Right renal cortex interstitium (tissue), 3 donors: ENCODE measurements around the gene SIK3. TPM values are rescaled to one million over a fixed set of nuclear protein-coding genes. Genes with fewer than 3 reads are reported as not detected.

Experiments
- DNase-seq, 3 donors: peaks; one replicate each; pipeline ENCODE4 v3.0.0-alpha.2; 2013; ENCODE audit warnings: low read depth in 3 of 3, low spot score in 2 of 3
- polyA plus RNA-seq, 3 donors: library from polyadenylated mRNA; unstranded; fragments of 120-200 nt; gene quantifications; one replicate each; pipeline ENCODE4 v1.2.1, GENCODE V29; 2013; ENCODE audit not compliant: insufficient read length in 3 of 3

Gene SIK3
- polyA plus RNA-seq, 3 donors, result 30.8 to 31.9 (median 31.5) TPM

DNA sequence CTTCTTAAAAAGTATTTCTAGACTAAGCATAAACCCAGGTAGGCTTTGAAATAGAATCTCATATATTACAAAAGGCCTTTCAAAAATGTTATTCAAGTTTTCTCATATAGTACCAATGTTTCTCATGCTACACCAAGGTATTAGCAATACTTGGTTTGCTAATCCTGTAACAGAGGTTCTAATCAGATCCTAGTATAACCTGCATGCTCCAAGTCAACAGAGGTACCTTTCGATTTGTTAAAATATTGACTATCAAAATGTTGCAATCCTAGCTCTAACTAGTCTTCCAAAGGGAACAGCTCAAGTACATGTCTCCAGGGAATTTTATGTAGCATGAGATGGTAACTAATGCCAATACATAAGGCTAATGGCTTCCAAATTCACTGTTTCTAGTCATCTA is 162.7 kb downstream of the SIK3 start:
- no peak for DNase-seq

DNA sequence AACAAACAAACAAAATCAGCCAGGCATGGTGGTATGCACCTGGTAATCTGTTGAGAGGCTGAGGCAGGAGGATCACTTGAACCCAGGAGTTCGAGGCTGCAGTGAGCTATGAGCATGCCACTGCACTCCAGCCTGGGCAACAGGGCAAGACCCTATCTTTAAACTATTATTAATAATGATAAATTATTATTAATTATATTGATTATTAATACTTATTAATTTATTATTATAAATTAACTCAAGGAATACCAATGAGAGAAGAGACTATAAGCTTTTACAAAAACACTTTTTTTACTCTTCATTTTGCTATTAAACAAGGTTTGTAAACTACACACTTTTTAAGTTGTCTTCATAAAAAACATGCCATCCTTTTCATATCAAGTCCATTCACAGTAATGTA is 163.1 kb downstream of the SIK3 start:
- DNase-seq, result no peak

DNA sequence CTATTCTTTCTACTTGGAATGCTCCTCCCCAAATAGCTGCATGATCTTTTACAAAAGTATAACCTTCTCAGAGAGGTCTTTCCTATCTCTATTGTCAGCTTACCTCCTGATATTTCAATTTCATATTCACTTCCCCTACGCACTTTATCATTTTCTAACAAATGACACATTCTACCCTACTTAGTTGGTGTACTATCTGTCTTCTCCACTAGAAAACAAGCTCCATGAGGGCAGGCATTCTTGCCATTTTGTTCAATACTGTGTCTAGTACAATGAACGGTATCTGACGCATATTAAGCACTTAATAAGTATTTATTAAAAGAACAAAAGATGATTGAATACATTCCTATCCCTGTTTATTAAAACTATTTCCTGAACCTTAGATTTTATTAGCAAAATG is 164.3 kb downstream of the SIK3 start:
- no peak for DNase-seq

DNA sequence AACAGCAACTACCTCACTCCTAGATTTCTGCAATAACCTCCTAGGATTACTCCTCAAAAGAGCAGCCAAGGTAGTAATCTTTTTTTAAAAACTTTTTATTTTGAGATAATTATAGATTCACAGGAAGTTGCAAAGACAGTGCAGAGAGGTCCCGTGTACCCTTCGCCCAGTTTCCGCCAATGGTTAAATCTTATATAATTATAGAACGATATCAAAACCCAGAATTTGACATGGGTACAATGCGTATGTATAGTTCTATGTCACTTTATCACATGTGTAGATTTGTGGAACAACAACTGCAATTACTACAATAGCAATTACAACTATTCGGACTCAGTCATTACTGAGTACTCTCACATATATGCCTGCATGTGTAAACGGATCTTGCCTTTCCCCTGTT is 166.0 kb downstream of the SIK3 start:
- DNase-seq, result no peak

GRCh38 chr11:116931206-116931953 is 166.8 kb downstream of the SIK3 start:
- DNase-seq, result no peak

DNA sequence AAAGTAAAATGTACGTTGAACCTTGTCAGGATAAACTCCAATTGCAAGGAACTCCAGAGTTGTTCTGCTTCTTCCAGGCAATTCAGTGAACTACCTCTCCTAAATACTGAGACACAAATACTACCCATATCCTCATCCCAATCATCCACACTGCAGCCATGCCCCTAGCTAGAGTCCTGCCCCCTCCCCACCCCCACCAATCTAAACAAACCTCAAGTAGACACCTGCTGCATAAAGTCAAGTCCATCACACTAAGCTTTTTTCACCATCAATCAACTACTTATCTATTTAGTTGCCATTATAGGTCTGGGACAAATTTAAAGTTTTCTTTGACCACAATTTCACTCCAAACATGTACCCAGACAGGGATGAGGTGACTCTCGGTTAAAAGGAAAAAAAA is 167.6 kb downstream of the SIK3 start:
- no peak for DNase-seq

DNA sequence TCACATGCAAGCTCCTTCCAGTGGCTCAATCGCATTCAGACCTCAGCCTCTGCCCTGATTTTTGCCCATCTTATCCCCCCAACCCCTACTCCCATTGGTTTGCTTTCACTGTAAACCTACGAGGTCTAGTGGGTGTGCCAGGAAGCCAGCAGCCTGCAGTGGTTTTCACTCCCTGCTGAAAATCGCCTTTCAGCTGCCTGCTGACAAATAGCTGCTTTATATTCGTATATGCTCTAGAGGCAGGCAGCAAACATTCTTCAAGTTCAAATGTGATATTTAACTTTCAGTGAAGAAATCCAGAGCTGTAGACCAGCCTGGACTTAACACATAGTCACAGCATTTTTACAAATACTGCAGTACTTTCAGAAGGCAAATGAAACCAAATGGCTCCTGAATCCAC is 168.1 kb downstream of the SIK3 start:
- DNase-seq, result peak in 1 of 3 donors; percentile 14

DNA sequence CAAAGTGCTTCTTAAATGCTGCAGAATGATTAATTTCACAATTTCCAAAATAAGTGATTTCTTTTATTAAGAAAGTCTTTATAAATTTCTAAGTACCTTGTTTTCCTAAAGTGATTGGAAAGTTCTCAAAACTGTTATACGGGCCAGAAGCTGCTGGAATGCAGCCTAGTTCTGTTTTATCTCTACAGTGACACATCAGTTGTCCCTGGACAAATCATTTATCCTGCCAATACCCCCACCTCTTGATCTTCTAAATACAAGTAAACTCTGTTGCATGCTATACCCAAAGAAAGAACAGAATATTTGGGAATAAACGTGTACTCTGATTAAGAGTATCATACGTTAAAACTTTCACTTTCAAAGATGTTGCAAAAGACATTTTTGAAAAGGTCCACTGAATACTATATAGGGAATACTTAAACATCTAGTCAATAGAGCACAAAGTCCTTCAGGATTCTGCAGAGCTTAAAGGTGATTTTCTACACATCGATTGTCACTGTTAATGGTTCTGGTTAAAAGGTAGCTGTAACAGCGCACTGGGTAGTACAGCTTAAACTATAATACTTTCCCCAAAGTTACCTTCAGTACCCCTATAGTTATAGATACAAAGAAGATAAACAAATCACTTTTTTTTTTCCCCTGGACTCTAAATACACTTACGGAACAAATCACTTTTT is 168.7 kb downstream of the SIK3 start:
- no peak for DNase-seq

- no peak for DNase-seq
Measured at GRCh38 chr11:116928845-116929244, 169.4 kb downstream of the SIK3 start.

- DNase-seq, result no peak
Measured at GRCh38 chr11:116928102-116928777, 170.0 kb downstream of the SIK3 start.

DNA sequence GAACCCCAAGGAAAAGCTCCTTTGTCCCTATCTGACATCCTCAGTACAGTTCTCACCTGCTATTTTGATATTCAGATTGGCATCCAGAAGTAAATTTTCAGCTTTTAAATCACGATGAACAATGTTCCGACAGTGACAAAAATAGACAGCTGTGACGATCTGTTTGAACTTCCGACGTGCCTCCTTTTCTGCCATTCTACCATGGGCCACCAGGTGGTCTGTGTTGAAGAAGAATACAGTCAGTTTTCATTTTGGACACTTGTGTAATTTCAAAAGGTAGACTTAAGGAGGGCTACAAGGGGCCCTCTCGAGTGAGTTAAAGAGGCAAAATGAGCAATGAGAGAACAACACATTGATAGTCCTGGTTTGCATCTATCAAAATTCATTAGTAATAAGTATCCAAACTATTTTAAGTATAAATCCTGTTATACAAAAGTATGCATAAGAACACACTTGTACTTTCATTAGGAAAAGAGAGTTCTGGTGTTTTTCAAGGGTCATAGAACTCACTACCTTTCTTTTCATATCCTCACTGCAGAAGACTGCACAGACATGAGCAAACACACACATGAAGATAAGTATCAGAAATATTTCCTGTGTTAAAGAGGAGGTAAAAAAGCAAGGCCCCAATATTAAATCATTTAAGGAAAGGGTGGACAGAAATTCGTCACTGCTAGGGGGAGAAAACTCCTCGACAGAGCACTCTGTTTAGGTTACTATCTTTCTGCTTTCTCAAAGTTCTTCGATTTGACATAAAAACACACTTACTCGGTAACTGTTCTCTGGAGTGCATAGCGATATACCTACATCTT is 170.9 kb downstream of the SIK3 start:
- DNase-seq, result no peak

DNA sequence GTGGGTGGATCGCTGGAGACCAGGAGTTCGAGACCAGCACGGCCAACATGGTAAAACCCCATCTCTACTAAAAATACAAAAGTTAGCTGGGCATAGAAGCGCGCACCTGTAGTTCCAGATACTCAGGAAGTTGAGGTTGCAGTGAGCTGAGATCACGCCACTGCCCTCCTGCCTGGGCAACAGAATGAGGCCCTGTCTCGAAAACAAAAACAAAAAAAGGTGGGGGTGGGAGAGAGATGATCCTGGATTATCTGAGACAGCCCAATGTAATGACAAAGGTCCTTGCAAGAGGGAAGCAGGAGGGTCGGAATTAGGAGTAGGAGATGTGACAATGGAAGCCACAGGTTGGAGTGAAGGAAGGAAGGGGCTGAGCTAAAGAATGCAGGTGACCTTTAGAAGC is 173.2 kb downstream of the SIK3 start:
- no peak for DNase-seq

- no peak for DNase-seq
Measured at GRCh38 chr11:116918925-116919655, 179.1 kb downstream of the SIK3 start.

- no peak for DNase-seq
Measured at GRCh38 chr11:116917632-116918031, 180.6 kb downstream of the SIK3 start.

DNA sequence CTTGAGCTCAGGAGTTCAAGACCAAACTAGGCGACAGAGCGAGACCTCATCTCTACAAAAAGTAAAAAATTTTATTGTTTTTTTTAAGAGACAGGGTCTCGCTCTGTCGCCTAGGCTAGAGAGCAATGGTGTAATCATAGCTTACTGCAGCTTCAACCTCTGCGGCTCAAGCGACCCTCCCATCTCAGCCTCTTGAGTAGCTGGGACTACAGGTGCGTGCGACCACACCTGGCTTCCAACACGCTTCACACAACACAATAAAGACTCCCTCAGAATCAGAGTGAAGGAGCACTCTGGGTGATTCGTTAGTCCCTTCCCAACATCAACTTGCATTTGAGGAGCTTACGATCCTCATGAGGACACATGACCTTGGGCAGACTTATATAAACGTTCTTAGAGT is 181.3 kb downstream of the SIK3 start:
- no peak for DNase-seq

GRCh38 chr11:116916052-116916451 is 182.2 kb downstream of the SIK3 start:
- DNase-seq, result no peak

GRCh38 chr11:116913000-116913399 is 185.2 kb downstream of the SIK3 start:
- DNase-seq, result no peak

GRCh38 chr11:116911976-116912734 is 186.1 kb downstream of the SIK3 start:
- no peak for DNase-seq

GRCh38 chr11:116910847-116911246 is 187.4 kb downstream of the SIK3 start:
- DNase-seq, result no peak

DNA sequence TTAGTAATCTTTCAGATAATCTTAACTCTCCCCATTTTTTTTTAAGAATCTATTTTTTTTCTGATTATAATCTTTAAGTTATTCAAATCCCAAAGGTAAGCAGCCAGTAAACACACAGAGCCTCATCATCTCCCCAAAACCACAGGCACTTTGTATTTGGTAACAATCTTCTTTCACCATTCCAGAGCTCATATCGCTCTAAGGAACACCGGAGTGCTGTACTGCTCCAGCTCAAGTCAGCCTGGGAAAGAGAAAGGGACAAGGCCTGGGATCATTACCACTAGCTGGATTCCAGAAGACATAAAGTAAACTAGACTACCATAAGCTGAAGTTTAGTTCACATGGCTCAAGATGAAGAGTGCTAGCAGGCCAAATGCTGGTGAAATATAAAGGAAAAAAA is 187.8 kb downstream of the SIK3 start:
- DNase-seq, result no peak
